B cell (primary cell): ENCODE data around the gene FXR2.

ENCODE experiments used
- CTCF ChIP-seq: fragments of 200-600 bp; IDR thresholded peaks from one replicate; pipeline ENCODE4 v1.8.0; 2022; ENCODE audit warnings: antibody characterized with exemption, mild to moderate bottlenecking
- EZH2 ChIP-seq: IDR thresholded peaks from 2 replicates; pipeline ENCODE4 v1.6.1; 2012; ENCODE audit warnings: borderline replicate concordance, low read depth, mild to moderate bottlenecking, moderate library complexity, low read length; ENCODE audit not compliant: insufficient read depth, poor library complexity, severe bottlenecking

GRCh38 chr17:7587420-7588151 is 27.1 kb downstream of the FXR2 start:
- TF ChIP-seq CTCF (no peak), EZH2 (no peak)
